GM10847 (cell line): ENCODE results near the gene PRPF4.

Source experiments
- POLR2A ChIP-seq: IDR thresholded peaks from 2 replicates; pipeline ENCODE4 v1.6.1; 2011; ENCODE audit not compliant: insufficient read length; ENCODE audit errors: extremely low read depth

Gene PRPF4

GRCh38 chr9:113261917-113262671, 13.4 kb upstream of the PRPF4 start:
- TF ChIP-seq POLR2A: no peak

DNA sequence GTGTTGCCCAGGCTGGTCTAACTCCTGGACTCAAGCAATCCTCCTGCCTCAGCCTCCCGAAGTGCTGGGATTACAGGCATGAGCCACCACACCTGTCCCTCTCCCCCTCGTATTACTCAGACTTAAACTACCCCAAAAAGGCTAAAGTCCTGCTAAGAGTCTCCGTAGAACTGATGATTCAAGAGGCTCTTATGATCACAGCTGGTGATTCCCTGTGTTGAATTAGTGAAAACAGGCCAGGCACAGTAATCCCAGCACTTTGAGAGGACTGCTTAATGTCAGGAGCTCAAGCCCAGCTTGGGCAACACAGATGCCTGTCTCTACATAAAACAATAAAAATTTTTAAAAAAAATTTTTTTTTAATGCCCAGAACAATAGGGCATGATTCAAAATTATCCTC, 9.3 kb upstream of the PRPF4 start:
- TF ChIP-seq POLR2A: no peak

- TF ChIP-seq POLR2A: no peak
Observed at GRCh38 chr9:113267911-113268566, 7.4 kb upstream of the PRPF4 start.

DNA sequence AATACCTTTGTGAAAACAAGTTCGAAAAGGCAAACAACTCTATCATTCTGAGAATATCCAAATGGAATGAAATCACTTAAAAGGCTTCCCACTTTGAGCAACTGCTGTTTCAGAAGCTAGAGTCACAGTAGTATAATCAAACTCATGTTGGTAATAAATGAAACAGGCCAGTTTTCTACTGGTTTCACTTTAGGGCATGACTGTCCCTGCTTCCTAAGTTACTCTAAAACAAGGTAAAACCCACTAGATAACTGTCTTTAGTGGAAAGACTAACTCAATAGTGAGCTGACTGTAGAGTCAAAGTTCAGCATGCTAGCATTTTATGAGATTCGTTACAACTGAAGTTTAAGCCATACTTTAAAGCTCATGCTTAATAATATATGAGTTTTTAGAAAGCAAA, 6.1 kb upstream of the PRPF4 start:
- TF ChIP-seq POLR2A: no peak

GRCh38 chr9:113269871-113270270, 5.6 kb upstream of the PRPF4 start:
- TF ChIP-seq POLR2A: no peak

- no peak for TF ChIP-seq POLR2A
Observed at GRCh38 chr9:113274474-113275156, 843 bp upstream of the PRPF4 start.

DNA sequence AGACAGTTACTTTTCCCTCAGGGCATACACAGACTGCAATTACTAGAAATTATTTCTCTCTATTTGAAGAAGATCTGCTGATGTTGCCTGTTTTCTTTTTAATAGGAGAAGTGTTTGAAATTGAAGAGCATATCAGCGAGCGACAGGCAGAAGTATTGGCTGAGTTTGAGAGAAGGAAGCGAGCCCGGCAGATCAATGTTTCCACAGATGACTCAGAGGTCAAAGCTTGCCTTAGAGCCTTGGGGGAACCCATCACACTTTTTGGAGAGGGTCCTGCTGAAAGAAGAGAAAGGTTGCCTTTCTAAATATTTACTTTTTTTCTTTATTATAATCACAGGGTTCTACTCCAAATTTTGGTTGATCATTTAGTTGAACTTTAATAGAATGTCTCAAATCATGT, 3.4 kb downstream of the PRPF4 start:
- TF ChIP-seq POLR2A: no peak

- no peak for TF ChIP-seq POLR2A
Observed at GRCh38 chr9:113281356-113281755, 5.9 kb downstream of the PRPF4 start.

DNA sequence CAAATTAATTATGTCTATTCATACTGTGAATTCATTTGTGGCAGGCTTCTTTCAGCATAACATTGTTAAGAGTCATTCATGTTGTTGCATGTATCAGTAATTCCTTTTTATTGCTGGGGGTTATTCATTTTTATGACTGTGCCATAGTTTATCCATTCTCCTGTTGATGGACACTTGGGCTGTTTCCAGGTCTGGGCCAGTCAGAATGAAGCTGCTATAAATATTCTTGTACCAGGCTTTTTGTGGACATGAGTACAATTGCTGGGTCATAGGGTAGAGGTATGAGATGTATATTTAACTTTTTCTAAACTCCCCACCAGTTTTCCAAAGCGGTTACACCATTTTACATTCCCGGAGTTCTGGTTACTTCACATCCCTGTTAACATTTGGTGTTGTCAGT, 13.6 kb downstream of the PRPF4 start:
- no peak for TF ChIP-seq POLR2A

DNA sequence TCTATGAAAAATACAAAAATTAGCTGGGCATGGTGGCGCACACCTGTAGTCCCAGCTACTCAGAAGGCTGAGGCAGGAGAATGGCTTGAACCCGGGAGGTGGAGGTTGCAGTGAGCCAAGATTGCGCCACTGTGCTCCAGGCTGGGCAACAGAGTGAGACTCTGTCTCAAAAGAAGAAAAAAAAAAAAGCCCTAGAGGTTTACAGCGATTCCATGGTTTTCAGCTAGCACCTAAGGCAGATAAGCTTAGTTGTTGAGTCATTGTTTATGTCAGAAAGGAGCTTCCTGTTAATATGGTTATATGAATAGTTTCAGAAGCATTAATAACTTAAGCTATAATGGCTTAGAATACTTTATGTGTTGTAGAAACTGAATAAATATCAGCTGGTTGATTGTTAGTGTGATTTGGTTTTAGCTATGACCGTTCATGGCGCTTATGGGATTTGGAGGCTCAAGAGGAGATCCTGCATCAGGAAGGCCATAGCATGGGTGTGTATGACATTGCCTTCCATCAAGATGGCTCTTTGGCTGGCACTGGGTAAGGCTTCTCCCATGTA, 14.7 kb downstream of the PRPF4 start:
- no peak for TF ChIP-seq POLR2A

- TF ChIP-seq POLR2A: no peak
Observed at GRCh38 chr9:113293285-113293878, 17.9 kb downstream of the PRPF4 start.

DNA sequence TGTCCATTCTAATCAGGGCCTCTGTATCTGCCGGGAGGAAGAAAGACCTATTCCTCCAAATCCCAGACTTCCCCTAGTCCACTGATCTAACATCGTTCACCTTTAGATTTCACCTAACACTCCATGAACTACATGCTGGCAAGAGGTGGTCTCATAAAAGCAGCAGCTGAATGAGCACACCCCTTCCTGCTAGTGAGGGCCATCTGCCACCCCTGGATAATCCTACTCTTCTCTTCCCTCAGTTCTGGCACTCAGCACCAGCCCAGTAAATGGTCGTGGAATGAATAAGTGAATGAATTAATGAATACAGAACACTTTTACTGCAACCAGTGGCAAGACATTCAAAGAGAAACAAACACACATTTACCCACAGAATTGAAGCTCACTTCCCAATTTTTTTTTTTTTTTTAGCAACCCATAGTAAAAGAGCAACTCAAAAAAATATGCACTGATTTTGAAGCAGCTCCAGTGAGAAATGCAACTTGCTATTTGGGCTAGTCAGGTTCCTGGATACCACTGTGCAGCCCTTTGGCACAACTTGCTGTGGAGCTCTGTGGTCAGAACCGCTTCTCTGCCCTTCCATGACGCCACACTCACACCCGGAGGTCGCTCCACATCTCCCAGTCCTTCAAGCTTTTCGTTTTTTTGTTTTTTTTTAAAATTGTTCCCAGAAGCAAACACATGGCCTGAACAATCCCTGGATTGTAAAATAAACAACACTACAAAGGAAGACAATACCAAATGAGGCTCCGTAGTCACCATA, 21.5 kb downstream of the PRPF4 start:
- no peak for TF ChIP-seq POLR2A

- no peak for TF ChIP-seq POLR2A
Observed at GRCh38 chr9:113298311-113298710, 22.9 kb downstream of the PRPF4 start.

DNA sequence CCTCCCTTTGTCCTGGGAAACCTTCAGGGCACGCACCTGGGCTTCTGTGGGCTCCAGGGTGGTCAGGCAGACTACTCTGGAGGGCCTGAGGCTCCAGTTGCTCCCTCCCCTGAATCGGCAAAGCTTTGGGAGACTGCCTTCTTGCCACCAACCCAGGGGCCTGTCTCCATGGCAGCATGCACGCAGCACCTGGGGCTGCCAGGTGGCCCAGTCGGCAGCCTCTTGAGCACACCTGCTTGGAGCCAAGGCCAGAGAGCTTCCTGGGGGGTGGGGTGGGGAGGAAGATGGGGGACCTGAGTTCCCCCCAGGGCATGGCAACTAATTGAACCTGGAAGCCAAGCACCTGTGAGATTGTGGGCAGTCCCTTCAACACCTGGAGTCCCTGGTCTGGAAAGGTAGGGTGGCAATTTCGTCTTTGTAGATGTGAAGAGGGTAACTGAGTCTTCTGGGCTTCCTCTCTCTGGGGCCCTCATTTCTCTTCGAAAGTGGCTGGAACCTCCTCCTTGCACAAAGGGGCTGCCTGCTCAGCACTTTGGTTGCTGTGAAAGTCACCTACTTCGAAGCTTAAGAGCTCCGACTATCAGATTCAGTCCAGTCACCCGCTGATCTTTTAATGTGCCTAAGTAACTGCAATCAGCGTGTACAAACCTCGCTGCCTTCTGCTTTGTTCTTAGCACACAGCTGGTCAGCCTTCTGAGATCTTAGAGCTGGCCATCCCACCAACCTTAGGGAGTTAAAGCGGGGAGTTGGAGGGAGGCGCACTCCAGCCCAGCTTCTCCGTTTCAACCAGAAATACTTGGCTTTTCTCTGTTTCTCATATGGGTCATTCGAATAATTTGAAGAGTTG, 23.7 kb downstream of the PRPF4 start:
- no peak for TF ChIP-seq POLR2A

GRCh38 chr9:113299800-113300292, 24.4 kb downstream of the PRPF4 start:
- no peak for TF ChIP-seq POLR2A
